Activated naive CD8-positive, alpha-beta T cell treated with anti-CD3 and anti-CD28 coated beads for 36 hours (primary cell): ENCODE data around the gene SPEN. TPM values are rescaled to one million over a fixed set of nuclear protein-coding genes. Genes with fewer than 3 reads are reported as not detected.

Source experiments
- DNase-seq: peaks from one replicate; pipeline ENCODE4 v3.0.0; 2021
- H3K27ac Mint-ChIP-seq: one replicate; pipeline ENCODE4 v1.8.0; 2022; ENCODE audit warnings: mild to moderate bottlenecking, moderate library complexity, mixed read lengths
- H3K27me3 Mint-ChIP-seq: one replicate; pipeline ENCODE4 v1.8.0; 2022; ENCODE audit warnings: mild to moderate bottlenecking, mixed read lengths
- H3K36me3 Mint-ChIP-seq: one replicate; pipeline ENCODE4 v1.8.0; 2021; ENCODE audit warnings: mild to moderate bottlenecking, mixed read lengths
- H3K4me1 Mint-ChIP-seq: one replicate; pipeline ENCODE4 v1.8.0; 2021; ENCODE audit warnings: mixed read lengths
- H3K4me3 Mint-ChIP-seq: one replicate; pipeline ENCODE4 v1.8.0; 2022; ENCODE audit warnings: mild to moderate bottlenecking, moderate library complexity, mixed read lengths
- H3K9me3 Mint-ChIP-seq: one replicate; pipeline ENCODE4 v1.8.0; 2022; ENCODE audit warnings: mixed read lengths
- total RNA-seq, 2 experiments: library from RNA; stranded (reverse); gene quantifications; one replicate each; pipeline ENCODE4 v1.2.3, GENCODE V29; 2021

Gene SPEN
- total RNA-seq, 2 experiments from 2014 or later, result 49.3 to 51.9 TPM

DNA sequence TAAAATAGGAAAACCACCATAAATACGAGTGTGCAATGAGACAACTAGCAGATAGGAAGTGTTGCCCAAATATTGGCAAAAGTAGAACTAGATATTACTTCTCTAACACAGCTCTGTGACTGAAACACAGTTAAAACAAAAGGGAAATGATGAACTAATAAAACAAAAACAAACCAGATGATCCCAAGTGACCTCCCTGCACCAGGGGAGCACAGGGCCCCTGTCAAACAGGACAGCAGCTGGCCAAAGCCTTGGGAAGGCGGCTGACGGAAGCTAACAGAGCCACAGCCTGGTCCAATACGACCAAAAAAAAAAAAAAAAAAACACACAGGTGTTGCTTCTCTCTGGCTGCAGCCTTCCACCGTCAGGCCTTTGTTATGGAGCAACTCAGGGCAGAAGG, 110.6 kb downstream of the SPEN start:
- no peaks in the 10 kb centered on the region for H3K9me3 Mint-ChIP-seq
- DNase-seq, result no peak

DNA sequence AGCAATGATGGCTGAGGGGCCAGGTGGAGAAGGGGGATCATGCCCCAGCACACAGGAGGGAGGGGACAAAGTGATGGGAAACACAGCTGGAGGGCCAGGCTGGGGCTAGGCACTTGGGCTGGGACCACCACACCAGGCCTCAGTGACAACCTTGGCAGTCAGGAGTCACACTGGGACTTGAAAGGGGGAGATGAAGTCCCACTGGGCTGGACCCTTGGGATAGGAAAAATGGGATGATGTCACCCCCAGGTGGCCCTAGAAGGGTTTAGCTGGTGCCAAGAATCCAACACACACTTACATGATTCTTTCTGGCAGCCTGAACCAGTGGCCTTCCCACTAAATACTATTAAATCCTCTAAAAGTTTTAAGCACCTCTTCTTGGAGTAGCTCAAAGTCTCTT, 111.3 kb downstream of the SPEN start:
- Mint-ChIP-seq H3K27me3 (no peaks in the 10 kb centered on the region), H3K27ac (peak overlapping the region; percentile 95), H3K4me3 (peak overlapping the region; percentile 44), H3K36me3 (peaks cover 51% of the 10 kb centered on the region), H3K4me1 (peaks cover 91% of the 10 kb centered on the region), H3K9me3 (no peaks in the 10 kb centered on the region)
- no peak for DNase-seq

More for the DNA sequence above, 110.6 kb downstream of the SPEN start:
- Mint-ChIP-seq H3K36me3 (peaks cover 55% of the 10 kb centered on the region), H3K4me3 (no peak overlapping the region), H3K27ac (peak overlapping the region; percentile 95), H3K27me3 (no peaks in the 10 kb centered on the region), H3K4me1 (peaks cover 91% of the 10 kb centered on the region)

DNA sequence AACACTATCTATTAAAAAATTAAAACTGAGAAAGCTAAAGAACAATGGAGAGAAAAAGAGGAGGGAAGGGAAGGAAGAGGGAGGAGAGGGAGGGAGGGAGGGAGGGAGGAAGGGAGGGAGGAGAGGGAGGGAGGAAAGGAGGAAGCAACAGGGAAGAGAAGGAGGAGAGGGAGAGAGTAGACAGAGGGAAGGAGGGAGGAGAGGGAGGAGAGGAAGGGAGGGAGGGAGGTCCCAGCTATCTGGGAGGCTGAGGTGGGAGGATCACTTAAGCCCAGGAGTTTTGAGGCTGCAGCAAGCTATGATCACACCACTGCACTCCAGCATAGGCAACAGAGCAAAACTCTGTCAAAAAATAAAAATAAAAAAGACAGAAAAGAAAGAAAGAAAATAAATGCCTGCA, 111.9 kb downstream of the SPEN start:
- peak overlapping the region; percentile 44 for H3K4me3 Mint-ChIP-seq
- peaks cover 1% of the 10 kb centered on the region for H3K9me3 Mint-ChIP-seq
- DNase-seq, result no peak

DNA sequence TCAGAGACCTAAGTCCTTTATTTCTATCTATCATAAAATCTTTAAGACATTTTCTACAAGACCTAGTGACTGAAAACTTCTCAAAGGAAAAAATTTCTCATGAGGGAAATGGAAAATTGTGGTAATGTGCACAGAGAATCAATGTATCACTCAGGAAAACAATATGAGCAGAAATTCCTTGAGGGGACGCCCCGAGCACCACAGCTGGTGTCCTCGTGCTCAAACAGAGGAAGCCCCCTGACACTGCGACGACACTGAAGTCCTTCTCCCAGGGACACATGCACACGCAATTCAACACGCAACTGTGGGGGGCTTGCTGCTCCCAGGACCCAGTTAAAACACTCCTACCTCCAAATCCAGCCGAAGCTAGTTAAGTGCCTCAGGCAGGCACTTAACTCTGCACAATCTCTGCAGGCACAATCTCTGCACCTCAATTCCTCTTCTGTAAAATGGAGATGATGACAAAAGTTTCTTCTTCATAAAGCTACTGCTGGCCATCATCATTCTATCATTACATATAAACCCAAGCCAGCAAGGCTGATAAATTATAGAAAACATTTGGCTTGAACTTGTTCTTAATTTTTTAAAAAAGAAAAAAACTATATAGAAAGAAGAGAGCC, 112.4 kb downstream of the SPEN start:
- H3K27ac Mint-ChIP-seq, result peak overlapping the region; percentile 95
- peaks cover 94% of the 10 kb centered on the region for H3K4me1 Mint-ChIP-seq
- DNase-seq, result peak; percentile 63
- H3K36me3 Mint-ChIP-seq, result peaks cover 49% of the 10 kb centered on the region
- H3K9me3 Mint-ChIP-seq, result peaks cover 3% of the 10 kb centered on the region
- peak overlapping the region; percentile 42 for H3K4me3 Mint-ChIP-seq
- H3K27me3 Mint-ChIP-seq, result no peaks in the 10 kb centered on the region

More for the DNA sequence above, 111.9 kb downstream of the SPEN start:
- Mint-ChIP-seq H3K27me3 (no peaks in the 10 kb centered on the region), H3K4me1 (peaks cover 90% of the 10 kb centered on the region), H3K27ac (peak overlapping the region; percentile 95), H3K36me3 (peaks cover 49% of the 10 kb centered on the region)

DNA sequence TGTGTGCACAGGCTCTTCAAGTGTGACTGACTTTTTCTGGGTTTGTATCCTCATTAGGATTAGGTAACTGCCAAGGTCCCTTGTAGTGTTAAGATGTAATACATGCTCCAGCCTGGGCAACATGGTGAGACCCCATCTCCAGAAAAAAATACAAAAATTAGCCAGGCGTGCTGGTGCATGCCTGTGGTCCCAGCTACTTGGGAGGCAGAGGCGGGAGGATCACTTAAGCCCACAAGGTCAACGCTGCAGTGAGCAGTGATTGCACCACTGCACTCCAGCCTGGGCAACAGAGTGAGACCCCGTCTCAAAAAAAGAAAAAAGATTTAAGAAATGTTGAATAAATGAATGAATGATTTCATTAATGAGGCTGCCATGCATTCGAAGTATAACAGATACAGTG, 113.3 kb downstream of the SPEN start:
- H3K4me1 Mint-ChIP-seq, result peaks cover 94% of the 10 kb centered on the region
- peak overlapping the region; percentile 73 for H3K27ac Mint-ChIP-seq
- H3K4me3 Mint-ChIP-seq, result no peak overlapping the region
- peaks cover 5% of the 10 kb centered on the region for H3K9me3 Mint-ChIP-seq
- DNase-seq, result no peak
- no peaks in the 10 kb centered on the region for H3K27me3 Mint-ChIP-seq
- peaks cover 46% of the 10 kb centered on the region for H3K36me3 Mint-ChIP-seq

DNA sequence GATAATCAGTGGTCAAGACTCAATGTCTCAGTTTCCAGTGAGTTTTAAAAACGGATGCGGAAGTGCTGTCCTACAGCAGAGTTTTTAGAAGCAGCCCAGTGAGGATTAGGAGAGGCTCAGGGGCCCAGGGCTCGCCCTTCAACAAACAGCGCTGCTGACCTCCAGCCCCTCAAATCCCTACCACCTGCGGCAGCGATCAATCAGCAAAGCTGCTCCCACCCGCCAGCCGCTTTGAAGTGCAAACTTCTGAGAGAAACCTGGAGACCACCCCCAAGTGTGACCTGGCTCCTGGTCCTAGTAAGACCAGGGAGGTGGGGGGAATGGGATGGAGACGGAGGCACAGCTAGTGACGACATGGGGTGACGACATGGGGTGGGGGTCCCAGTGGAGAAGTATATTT, 114.0 kb downstream of the SPEN start:
- Mint-ChIP-seq H3K27me3 (no peaks in the 10 kb centered on the region), H3K27ac (peak overlapping the region; percentile 54), H3K4me1 (peaks cover 94% of the 10 kb centered on the region), H3K4me3 (no peak overlapping the region), H3K9me3 (peaks cover 5% of the 10 kb centered on the region), H3K36me3 (peaks cover 43% of the 10 kb centered on the region)
- DNase-seq, result no peak

DNA sequence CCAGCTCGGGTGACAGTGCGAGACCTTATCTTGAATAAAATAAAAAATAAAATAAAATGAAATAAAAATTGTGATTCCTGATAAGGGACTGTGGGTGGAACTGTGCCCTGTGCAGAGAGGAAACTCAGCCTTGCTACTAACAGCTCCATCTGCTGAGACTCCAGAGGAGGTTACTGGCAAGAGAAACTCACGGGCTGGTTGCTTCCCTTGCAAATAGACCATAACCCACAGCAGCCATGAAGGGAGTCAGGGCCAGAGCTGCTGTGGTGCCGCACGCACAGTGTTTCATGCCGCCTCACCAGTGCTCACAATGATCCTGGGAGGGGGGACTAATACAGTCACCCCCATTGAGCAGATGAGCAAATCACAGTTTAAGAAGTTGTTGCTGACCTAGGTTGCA, 114.7 kb downstream of the SPEN start:
- H3K36me3 Mint-ChIP-seq, result peaks cover 45% of the 10 kb centered on the region
- peaks cover 96% of the 10 kb centered on the region for H3K4me1 Mint-ChIP-seq
- peaks cover 6% of the 10 kb centered on the region for H3K9me3 Mint-ChIP-seq
- peak overlapping the region; percentile 75 for H3K27ac Mint-ChIP-seq
- no peaks in the 10 kb centered on the region for H3K27me3 Mint-ChIP-seq
- DNase-seq, result no peak
- no peak overlapping the region for H3K4me3 Mint-ChIP-seq

DNA sequence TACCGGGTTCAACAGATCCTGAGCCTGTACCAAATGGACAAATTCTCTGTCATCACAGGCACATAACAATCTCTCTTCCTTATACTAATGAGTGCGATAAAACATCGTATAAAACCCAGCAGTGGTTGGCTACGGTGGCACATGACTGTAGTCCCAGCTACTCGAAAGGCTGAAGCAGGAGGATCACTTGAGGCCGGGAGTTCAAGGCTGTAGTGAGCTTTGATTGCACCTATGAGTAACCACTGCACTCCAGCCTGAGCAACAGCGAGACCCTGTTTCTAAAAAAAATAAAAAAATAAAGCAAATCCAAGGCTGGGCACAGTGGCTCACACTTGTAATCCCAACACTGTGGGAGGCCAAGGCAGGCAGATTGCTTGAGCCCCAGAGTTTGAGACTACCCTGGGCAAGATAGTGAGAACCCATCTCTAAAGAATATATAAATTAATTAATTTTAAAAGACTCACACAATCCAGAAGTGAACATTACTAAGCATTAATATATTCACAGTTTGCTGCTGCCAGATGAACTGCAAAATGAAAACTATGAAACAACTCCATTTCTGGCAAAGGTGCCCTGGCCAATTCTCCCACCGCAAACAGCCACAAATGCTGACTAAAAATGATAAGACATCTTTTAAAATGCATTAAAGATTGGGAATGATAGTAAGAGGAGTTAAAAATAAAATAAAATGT, 115.3 kb downstream of the SPEN start:
- Mint-ChIP-seq H3K9me3 (peaks cover 6% of the 10 kb centered on the region), H3K36me3 (peaks cover 46% of the 10 kb centered on the region), H3K27me3 (no peaks in the 10 kb centered on the region), H3K4me3 (peak overlapping the region; percentile 63), H3K27ac (peak overlapping the region; percentile 100), H3K4me1 (peaks cover 96% of the 10 kb centered on the region)
- no peak for DNase-seq

DNA sequence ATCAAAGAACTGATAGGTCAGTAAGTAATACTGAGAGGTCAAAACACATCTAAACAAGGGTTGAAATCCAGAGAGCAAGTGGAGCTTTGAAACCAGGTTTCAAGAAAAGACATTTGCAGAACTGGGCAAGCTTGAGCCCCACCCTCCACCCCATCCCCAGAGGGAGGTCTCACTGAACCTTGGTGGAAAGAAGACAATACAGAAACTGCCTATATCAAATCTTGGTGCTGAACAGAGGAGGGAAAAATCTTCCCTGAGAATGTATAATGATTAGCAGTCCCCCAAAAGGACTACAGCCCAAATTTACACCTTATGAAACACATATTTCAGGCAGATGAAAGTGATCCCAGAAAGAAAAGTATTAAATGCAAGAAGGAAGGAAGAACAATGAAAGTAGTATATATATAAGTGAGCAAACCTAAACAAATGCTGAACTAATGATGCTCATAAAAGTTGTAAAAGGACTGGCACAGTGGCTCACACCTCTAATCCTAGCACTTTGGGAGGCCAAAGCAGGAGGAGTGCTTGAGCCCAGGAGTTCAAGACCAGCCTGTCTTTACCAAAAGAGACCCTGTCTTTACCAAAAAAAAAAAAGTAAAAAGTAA, 116.0 kb downstream of the SPEN start:
- peak overlapping the region; percentile 63 for H3K4me3 Mint-ChIP-seq
- DNase-seq, result no peak
- peaks cover 11% of the 10 kb centered on the region for H3K9me3 Mint-ChIP-seq
- H3K27me3 Mint-ChIP-seq, result no peaks in the 10 kb centered on the region
- peaks cover 96% of the 10 kb centered on the region for H3K4me1 Mint-ChIP-seq
- H3K36me3 Mint-ChIP-seq, result peaks cover 51% of the 10 kb centered on the region
- peak overlapping the region; percentile 100 for H3K27ac Mint-ChIP-seq

DNA sequence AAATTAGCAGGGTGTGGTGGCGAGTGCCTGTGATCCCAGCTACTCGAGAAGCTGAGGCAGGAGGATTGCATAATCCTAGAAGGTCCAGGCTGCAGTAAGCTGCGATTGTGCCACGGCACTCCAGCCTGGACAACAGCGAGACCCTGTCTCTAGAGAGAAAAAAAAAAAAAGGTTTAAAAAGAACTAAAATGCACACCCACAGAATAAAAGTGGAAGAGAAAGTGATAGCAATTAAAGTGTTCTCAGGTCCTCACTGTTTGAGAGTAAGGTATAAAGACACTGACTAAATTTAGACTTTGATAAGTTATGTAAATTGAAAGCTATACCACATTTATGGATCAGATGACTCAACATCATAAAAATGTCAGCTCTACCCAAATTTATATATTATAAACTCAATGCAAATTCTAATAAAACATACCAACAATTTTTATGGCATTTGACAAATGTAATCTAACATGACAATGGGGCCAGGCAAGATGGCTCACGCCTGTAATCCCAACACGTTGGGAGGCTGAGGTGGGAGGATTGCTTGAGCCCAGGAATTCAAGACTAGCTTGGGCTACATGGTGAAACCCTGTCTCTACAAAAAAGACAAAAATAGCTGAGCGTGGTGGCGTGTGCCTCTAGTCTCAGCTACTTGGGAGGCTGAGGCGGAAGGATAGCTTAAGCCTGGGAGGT, 116.6 kb downstream of the SPEN start:
- peaks cover 11% of the 10 kb centered on the region for H3K9me3 Mint-ChIP-seq
- peaks cover 53% of the 10 kb centered on the region for H3K36me3 Mint-ChIP-seq
- no peak for DNase-seq
- H3K27ac Mint-ChIP-seq, result peak overlapping the region; percentile 100
- H3K4me1 Mint-ChIP-seq, result peaks cover 90% of the 10 kb centered on the region
- H3K27me3 Mint-ChIP-seq, result no peaks in the 10 kb centered on the region
- H3K4me3 Mint-ChIP-seq, result peak overlapping the region; percentile 77

DNA sequence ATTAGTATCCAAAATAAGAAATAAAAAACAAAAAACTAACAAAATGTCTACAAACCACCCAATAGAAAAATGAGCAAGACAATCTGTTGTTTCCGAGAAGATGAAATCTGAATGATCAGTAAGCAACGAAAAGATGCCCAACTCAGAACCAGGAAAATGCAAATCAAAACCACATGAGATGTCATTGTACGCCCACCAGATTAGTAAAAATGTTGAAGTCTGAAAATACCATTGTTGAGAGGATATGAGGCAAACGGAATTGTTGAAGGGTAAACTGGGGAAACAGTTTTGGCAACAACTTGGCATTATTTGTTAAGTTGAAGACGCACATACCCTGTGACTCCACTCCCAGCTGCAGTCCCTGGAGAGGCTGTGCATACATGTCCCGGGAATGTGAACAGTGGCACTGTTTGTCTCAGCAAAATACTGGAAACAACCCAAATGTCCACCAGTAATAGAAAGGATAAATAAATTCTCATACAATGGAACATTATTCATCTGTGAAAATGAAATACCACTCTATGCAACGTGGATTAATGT, 117.8 kb downstream of the SPEN start:
- Mint-ChIP-seq H3K27ac (peak overlapping the region; percentile 100), H3K36me3 (peaks cover 62% of the 10 kb centered on the region), H3K4me1 (peaks cover 86% of the 10 kb centered on the region), H3K4me3 (peak overlapping the region; percentile 77), H3K27me3 (no peaks in the 10 kb centered on the region), H3K9me3 (peaks cover 13% of the 10 kb centered on the region)
- DNase-seq, result peak; percentile 31

DNA sequence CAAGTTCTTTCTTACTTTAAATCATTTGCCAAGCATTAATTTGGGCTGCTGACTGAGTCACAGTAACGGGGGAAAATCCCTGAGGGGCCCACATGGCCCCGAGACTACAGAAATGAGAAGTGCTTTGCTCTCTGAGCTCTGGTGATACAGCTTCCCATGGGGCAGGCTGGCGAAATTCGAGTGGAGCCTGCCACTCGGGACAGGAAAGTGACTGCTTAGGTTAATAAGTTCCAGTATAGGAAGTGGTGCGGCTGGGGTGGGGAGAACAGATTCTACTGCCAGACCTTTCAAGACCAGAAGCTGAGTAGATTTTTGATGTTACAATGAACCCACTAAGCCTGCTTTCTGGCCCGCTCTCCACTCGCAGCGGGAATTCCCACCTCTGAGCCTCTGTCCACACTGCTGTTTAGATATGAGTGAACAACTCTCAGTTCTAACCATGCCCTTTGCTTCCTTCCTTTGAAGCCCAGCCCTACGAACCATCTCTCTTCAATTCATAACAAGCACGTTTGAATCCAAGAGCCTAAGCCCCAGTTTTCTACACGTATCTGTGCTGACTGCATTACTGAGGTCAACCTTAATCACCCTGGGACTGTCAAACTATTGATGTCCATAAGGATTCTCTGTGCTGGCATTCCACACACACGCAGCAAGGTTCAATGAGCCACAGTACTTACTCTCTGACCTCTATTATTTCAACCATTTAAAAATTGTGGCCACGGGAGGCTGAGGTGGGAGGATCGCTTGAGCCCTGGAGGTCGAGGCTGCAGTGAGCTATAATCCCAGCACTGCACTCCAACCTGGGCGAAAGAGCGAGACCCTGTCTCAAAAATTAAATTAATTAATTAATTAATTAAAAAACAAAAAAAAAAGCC, 118.8 kb downstream of the SPEN start:
- Mint-ChIP-seq H3K27me3 (no peaks in the 10 kb centered on the region), H3K9me3 (peaks cover 13% of the 10 kb centered on the region), H3K4me1 (peaks cover 82% of the 10 kb centered on the region), H3K36me3 (peaks cover 63% of the 10 kb centered on the region), H3K27ac (peak overlapping the region; percentile 100), H3K4me3 (peak overlapping the region; percentile 77)
- peak; percentile 86 for DNase-seq

DNA sequence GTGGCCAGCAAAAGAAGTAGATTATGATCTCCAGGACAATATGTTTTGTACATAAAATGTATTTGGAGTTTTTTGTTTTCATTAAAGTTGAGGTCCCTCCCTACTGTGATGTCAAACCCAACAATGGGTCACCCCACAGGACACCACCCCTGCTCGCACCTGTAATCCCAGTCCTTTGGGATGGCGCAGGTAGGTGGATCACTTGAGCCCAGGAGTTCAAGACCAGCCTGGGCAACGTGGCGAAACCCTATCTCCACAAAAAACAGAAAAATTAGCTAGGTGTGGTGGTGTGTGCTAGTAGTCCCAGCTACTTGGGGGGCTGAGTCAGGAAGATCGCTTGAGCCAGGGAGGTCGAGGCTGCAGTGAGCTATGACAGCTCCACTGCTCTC, 119.4 kb downstream of the SPEN start:
- peaks cover 59% of the 10 kb centered on the region for H3K36me3 Mint-ChIP-seq
- H3K4me3 Mint-ChIP-seq, result peak overlapping the region; percentile 43
- peaks cover 80% of the 10 kb centered on the region for H3K4me1 Mint-ChIP-seq
- H3K9me3 Mint-ChIP-seq, result peaks cover 13% of the 10 kb centered on the region
- no peaks in the 10 kb centered on the region for H3K27me3 Mint-ChIP-seq
- DNase-seq, result no peak
- peak overlapping the region; percentile 93 for H3K27ac Mint-ChIP-seq

DNA sequence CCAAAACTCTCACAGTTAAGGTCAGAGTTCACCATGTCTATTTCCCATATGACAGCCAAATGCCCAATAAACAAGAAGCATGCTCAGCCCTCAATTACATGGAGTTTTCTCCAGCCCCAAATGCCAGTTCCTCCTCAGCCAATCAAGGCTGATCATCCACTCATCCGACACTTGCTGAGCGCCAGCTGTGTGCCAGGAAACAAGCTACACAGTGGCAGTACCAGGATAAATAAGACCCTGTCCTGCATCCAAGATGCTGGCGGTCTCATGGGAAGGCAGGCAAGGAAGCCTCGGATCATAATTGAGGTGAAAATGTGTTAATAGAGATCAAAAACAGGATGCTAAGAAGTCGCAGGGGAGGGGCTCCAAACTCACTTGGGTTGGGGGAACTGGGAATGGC, 120.7 kb downstream of the SPEN start:
- no peak overlapping the region for H3K4me3 Mint-ChIP-seq
- H3K9me3 Mint-ChIP-seq, result peaks cover 13% of the 10 kb centered on the region
- no peaks in the 10 kb centered on the region for H3K27me3 Mint-ChIP-seq
- peak overlapping the region; percentile 93 for H3K27ac Mint-ChIP-seq
- DNase-seq, result no peak
- peaks cover 71% of the 10 kb centered on the region for H3K36me3 Mint-ChIP-seq
- peaks cover 78% of the 10 kb centered on the region for H3K4me1 Mint-ChIP-seq
